GM21447 (cell line): ENCODE measurements around the gene SRD5A1.
"Not testable (repeated sequence)": the region's sequence is repeated elsewhere in the genome, so short reads cannot be mapped to it uniquely, and the experiment has no call there.

Experiments used
- ATAC-seq: cut with Tn5 transposase; IDR thresholded peaks from one replicate; pipeline ENCODE4 v1.9.1; 2021; ENCODE audit not compliant: unreplicated experiment

Gene SRD5A1

DNA sequence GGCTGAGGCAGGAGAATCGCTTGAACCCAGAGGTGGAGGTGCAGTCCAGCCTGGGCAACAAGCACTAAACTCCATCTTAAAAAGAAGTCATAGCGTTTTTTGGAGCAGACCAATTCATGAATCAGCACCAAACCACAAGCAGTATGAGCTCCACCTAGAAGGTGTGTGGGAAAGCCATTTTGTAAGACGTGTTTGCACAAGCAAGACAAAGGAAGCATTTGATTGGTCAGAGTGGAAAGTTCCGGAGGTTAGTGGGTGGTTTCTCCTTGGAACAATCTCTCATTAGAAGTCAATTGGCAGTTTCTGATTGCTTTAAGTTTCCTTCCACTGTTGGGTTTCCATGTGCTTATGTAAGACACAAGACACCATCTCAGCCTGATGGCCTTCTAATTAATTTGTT is 5.0 kb downstream of the SRD5A1 start:
- no peak for ATAC-seq

DNA sequence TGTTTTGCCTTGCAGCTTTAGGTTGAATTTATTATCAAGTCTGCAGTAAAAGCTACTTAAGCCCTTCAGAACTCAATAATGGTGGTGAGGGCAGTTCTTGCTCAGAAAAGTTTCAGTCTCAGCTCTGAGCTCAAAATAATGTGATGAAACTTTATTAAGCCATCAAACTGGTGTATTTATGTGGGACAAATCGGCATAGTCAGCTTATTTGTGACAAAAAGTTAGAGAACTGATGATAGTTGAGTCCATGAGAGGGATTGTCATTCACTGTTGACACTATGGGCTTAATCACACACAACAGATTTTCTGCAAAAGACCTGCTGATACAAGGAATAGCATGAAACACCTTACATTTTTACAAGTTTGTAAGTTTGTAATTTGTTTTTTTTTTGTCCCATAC is 9.4 kb downstream of the SRD5A1 start:
- ATAC-seq = no peak

DNA sequence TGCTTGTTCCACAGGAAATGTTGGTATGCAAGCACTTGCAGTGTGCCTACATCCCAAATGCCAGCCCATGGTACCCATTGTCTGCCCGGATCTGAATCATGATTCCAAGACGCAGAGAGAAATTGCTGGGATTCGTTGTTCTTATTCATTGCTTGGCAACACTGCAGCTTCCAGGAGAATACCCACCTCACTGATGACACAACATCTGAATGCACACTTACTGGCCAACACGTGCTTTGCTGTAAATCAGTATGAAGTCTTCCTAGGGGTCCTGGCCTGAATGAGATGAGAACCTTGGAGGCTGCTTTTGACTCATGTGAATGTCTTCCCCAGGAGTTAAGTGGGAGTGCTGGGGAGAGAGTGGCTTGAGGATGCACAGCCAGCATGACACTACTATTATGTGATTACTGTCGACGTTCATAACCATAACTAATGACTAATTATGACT is 11.6 kb downstream of the SRD5A1 start:
- no peak for ATAC-seq

DNA sequence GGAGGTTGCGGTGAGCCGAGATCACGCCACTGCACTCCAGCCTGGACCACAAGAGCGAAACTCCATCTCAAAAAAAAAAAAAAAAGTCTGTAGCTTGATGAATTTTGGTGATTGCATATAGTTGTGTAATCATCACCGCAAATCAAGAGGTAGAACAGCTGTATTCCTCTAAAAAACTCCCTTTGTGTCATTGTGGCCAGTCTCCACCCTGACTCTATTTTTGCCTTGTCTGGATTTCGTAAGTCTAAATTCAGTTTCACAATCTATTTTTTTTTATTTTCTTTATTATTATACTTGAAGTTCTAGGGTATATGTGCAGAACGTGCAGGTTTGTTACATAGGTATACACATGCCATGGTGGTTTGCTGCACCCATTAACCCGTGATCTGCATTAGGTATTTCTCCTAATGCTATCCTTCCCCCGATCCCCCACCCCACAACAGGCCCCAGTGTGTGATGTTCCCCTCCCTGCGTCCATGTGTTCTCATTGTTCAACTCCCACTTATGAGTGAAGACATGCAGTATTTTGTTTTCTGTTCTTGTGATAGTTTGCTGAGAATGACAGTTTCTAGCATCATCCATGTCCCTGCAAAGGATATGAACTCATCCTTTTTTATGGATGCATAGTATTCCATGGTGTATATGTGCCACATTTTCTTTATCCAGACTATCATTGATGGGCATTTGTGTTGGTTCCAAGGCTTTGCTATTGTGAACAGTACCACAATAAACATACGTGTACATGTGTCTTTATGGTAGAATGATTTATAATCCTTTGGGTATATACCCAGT is 12.5 kb downstream of the SRD5A1 start:
- not testable (repeated sequence) for ATAC-seq

DNA sequence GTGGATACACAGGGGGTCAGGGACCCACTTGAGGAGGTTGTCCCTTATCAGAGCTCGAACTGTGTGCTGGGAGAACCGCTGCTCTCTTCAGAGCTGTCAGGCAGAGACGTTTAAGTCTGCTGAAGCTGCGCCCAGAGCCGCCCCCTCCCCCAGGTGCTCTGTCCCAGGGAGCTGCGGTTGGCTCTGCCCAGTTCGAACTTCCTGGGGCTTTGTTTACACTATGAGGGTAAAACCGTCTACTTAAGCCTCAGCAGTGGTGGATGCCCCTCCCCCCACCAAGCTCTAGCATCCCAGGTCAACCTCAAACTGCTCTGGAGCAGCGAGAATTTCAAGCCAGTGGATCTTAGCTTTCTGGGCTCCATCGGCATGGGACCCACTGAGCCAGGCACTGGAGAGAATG is 15.9 kb downstream of the SRD5A1 start:
- no peak for ATAC-seq

DNA sequence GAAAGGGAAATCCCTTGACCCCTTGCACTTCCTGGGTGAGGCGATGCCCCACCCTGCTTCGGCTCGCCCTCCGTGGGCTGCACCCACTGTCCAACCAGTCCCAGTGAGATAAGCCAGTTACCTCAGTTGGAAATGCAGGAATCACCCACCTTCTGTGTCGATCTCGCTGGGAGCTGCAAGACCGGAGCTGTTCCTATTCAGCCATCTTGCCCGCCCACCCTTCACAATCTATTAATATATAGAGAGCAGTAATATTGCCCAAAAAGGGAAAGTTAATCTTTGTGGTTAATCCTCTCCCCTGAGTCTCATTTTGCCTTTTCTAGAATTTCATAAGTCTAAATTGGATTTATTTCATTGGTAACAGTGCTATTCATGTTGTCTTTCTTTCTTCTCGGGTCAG is 16.4 kb downstream of the SRD5A1 start:
- ATAC-seq = no peak

DNA sequence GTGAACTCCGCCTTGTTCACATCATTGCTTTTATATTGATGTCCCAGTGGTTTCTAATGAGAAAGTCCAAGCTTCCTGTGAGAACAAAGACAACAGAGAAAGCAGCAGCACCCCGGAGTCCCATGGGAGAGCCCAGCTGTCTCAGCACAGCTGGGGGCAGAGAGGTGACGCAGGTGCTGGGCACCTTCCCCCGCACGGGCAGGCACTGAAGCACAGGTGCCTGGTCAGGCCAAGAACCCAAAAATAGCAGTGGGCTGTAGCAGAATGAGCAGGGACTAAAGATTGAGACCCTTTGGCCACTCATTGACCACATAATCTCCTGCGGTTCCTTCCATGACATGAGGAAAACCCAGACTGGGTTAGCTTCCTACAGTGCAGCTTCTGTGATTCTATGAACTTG is 18.8 kb downstream of the SRD5A1 start:
- ATAC-seq = peak; percentile 94

DNA sequence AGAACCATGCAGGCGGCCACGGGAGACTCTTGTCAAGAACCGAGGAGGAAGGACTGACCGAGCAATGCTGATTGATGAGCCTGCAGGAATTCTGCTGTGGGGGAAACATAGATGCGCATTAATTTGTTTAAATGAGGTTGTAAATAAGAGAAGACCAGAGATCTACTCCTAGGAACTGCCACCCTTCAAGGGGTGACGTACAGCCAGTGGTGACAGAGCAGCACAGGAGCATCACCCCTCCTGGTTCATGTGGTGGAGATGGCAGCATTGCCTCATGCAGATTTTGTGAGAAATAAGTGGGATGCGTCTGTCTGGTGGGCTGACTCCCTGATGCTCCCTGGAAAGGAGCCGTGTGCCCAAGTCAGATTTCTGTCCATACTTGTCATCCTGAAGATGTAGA is 22.2 kb downstream of the SRD5A1 start:
- ATAC-seq = no peak

DNA sequence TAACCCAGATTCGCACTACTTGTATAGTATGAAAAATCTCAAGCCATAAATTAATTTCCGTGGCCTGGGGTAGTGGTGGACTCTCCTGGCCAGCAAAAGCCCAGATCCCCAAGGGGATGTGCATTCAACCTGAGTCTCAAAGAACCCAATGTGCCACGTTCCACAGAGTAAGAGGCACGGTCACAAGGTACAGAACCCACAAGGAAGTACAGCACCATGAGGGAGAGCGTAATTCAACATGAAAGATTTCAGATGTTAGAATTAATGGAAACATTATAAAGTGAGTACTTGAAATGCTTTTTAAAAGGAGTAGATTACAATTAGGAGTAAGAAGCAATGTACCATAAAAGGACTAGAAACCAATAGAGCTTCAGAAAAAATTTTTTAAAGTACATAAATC is 23.4 kb downstream of the SRD5A1 start:
- ATAC-seq = no peak

DNA sequence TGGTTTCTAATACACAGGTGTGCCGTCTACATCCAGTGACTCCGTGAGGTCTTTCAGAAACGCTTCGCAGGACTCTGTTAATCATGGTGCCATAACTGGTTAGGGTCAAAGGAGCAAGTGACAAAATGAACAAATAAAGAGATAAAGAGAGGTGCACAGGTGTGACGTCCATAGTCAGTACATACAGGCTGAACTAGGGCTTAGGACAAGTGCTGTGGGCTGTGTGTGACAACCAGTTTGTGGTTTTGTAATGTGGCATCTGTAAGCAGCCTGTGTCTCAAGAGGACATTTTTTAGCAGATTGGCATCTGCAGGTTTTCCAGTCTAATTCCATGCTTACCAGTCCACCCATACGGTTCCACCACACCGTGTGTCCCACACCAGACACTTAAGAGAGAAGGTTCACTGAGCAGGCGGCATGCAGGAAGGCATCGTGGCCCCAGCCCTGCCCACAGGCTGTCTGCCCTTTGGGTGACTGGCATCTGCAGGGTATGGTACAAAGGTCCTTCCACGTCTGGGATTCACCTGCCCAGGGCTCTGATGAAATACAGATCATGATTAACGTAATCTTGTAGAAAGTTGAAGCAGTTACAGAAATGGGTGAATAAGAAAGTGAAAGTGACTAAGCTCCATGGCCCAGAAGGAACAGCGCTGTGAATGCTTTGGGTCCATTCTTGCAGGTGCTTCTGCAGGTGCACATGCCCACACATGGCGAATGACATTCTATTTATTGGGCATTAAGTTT is 26.9 kb downstream of the SRD5A1 start:
- peak; percentile 77 for ATAC-seq

DNA sequence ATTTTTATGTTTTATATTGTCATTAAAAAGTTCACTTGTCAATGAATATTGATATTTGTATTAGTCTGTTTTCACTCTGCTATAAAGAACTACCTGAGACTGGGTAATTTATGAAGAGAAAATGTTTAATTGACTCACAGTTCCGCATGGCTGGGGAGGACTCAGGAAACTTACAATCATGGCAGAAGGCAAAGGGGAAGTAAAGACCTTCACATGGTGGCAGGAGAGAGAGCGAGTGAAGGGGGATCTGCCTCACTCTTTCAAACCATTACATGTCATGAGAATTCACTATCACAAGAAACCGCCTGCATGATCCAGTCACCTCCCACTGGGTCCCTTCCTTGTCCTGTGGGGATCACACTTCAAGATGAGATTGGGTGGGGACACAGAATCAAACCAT is 27.4 kb downstream of the SRD5A1 start:
- peak; percentile 41 for ATAC-seq

DNA sequence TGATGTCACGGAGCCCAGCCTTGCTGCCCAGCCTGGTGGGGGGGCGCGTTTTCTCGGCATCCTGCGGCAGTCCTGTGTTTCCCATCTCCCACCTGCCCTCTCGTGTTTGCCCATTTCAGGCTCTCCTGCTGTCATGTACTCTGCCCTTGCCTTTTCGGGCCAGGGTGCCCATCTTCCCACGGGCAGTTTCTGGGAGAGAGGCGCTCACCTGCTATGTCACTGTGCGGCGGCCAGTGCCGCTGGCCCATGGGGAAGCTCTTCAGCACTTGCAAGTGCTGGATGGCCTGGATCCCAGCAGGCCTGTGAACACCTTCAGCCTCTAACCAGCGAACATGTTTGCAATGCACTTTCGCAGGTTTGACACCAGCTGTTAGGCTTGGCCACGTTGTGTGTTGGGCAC is 33.5 kb downstream of the SRD5A1 start:
- ATAC-seq = no peak

DNA sequence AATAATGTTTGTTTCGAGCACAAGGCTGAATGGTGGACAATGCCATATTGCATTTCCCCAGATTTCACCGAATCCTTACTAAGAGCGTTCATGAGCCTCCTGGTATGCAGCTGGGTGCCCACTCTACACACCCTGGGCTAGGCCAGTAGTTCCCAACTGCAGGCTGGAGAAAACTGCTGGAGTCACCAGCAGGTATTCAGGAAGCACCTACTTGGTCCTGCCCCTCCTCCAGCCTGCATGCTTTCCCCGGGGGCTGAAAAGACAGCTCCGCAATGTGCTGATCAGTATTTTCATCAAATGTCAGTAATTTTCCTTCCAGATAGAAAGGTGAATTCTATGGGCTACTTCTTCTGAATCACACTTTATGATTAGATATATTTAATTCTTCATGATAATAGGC is 34.4 kb downstream of the SRD5A1 start:
- ATAC-seq = no peak

DNA sequence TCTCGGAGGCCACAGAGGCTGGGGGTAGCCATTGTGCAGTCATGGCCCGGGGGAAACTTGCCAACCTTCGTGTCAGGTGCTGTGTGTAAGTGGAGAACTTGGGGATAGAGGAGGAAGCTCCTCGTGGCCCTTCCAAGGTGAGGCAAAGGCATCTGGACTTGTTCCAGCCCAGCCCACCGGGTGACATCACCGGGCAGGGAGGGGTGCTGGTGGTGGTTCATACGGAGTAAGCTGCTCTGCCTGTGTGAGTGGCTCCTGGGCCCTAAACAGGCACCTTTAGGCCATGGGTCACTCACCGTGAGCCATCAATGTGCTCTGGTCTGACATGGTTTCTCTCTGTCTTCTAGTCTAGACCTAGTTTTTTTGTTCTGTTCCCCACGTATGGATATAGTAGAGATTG is 35.5 kb downstream of the SRD5A1 start:
- not testable (repeated sequence) for ATAC-seq

DNA sequence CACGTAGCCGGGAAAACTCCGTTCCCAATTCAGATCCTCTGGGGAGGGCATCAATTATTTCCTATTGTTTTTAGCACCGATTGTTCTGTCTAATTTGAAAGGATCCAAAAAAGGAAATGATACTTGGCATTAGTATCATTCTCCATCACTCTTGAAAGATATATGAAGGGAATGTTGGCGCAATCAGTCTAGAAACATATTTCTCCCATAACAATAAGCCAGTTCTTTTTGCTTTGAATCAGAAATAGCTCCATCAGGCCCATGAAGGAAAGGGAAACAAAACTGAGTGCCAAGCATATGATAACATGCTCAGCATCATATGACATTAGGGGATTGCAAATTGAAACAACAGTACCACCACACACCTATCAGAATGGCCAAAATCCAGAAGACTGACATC is 39.8 kb downstream of the SRD5A1 start:
- ATAC-seq = no peak

DNA sequence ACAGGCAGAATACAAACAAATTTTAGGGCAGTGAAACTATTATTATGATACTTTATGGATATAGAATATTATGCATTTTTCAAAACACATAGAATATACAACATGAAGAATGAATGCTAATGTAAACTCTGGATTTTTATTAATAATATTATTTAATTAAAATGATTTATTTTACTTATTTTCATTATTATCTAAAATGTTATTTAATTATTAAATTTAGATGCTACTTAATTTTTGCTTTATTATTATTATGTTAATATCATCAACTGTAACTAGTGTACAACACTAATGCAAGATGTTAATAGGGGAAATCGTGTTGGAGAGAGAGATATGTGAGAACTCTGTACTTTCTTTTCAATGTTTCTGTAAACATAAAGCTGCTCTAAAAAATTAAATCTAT is 40.7 kb downstream of the SRD5A1 start:
- ATAC-seq = no peak

DNA sequence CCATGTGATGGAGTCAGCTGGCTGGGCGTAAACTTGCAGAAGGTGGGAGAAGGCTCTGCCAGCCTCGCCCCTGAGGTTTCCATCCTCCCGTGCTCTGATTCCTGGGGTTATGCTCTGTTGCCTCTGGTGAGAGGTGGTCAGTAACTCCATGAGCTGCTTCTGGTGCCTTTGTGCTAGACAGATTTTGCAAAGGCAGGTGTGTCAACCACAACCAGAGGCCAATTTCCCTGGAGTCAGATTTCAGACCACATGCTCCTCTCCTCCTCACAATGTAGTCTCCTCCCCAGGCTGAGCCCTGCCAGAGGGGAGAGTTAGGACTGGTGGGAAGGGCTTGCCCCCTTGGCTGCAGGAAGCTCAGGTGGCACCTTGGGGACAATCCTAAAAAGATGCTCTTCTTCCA is 41.2 kb downstream of the SRD5A1 start:
- no peak for ATAC-seq

DNA sequence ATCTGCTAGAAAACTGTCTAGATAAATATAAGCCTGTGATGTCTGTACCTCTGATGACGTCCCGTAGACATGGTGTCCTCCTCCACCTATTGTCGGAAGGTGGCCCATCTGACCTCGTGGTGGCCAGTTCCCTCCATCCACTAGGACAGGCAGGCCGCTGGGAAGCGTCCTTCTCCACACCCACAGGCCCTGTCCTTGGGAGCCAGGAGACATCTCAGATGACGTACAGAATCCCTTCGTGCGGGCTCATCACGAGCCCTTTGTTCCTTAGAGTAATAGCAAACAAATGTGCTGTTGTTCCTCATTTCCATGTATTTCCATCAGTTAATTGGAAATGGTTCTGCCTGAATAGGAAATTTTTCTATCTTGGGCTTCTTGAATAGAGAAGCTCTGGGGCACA is 41.6 kb downstream of the SRD5A1 start:
- no peak for ATAC-seq

DNA sequence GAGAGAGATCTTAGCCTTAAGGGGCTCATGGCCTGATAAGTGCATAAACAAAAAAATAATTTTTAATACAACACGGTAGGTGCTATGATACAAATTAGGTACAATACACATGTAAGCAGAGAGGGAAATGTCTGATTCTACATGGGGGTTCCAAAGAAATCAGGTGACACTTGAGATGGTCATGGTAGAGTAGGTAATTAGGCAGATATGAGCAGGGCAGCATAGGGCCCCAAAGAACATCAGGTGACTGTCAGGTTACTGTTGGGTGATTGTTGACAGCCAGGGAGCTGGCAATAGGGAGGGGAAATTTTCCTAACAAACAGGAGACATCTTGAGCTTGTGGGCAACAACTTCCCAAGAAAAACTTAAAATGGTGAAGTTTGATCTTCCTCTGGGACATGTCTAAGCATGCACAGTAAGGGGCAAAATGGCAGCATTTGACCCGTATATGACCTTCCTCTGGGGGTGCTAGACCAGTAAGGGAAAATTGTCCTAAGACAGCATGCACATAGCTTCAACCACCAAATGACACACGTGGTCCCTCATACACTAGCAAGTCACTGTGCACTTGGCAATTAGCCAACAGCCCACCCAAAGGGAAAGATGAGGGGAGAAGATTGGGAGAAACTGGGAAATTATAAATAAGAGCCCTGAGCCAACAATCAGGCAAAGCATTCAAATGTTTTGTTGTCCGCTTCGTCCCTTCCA is 42.7 kb downstream of the SRD5A1 start:
- no peak for ATAC-seq

DNA sequence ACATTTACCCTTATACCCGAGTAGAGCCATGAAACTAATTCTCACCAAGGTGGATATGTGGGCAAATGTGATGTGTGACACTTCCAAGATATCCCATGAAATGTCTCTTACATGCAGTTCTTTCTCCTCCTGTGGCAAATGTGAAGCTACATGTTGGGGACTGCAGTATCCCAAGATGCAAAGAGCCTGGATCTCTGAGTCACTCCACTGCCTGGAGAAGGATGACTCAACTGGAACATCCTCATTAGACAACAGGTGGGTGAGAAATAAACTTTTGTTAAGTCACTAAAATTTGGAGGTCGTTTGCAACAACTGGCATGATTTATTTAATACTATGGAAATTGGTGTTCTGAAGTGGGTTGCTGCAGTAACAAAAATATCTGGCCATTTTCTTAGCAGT is 43.5 kb downstream of the SRD5A1 start:
- ATAC-seq = no peak

DNA sequence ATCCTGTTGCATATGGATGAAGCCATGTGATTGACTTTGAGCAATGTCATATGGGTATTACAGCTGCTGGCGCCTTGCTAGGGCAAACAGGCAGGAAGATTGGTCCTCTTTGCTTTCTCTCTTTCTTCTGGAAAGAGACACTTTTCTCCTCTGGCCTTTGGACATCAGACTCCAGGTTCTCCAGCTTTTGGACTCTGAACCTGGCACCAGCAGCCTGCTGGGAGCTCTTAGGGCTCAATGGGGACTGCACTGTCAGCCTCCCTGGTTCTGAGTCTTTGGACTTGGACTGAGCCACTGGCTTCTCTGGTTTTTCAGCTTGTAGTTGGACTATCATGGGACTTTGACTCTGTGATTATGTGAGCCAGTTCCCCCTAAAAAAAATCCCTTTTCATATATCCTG is 45.1 kb downstream of the SRD5A1 start:
- no peak for ATAC-seq

DNA sequence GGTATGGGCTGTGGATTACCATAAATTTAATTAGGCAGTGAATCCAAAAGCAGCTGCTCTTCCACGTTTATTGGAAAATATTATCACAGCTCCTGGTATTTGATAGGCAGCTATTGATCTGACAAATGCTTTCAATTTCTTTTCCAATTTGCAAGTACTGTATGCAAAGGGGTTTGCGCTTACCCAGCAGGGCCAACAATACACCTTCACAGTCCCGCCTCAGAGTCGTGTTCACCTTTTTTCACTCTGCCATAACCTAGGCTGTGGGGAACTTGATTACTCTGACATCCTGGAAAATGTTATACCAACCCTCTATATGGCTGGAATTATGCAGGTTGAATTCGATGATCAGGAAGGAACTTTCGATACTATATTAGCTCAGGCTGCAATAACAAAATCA is 47.7 kb downstream of the SRD5A1 start:
- no peak for ATAC-seq
